NCI-H1436 treated with DMSO at 0.1 percent for 48 hours (cell line): Measurements from ENCODE around the gene STAT5B.
"Not testable (repeated sequence)": the region's sequence is repeated elsewhere in the genome, so short reads cannot be mapped to it uniquely, and the experiment has no call there.

Source experiments
- DNase-seq: peaks from one replicate; lab custom pipeline; 2025; lab: John Stamatoyannopoulos, UW

Gene STAT5B

DNA sequence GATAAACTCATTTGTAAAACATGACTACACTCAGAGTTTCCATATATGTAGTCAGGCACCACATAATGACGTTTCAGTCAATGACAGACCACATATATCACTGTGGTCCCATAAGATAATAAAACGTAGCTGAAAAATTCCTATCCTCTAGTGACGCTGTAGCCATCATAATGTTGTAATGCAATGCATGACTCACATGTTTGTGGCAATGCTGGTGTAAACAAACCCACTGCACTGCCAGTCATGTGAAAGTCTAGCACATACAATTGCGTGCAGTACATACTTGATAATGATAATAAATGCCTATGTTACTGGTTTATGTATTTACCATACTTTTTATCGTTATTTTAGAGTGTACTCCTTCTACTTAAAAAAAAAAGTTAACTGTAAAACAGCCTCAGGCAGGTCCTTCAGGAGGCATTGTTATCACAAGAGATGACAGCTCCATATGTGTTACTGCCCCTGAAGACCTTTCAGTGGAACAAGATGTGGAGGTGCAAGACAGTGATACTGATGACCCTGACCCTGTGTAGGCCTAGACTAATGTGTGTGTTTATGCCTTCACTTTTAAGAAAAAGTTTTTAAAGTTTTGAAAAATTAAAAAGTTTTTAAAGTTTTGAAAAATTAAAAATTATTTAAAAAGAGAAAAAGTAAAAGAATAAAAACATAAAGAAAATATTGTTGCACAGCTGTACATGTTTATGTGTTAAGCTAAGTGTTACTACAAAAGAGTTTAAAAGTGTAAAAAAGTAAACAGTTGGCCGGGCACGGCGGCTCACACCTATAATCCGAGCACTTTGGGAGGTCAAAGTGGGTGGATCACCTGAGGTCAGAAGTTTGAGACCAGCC is 9.0 kb downstream of the STAT5B start:
- DNase-seq = no peak

DNA sequence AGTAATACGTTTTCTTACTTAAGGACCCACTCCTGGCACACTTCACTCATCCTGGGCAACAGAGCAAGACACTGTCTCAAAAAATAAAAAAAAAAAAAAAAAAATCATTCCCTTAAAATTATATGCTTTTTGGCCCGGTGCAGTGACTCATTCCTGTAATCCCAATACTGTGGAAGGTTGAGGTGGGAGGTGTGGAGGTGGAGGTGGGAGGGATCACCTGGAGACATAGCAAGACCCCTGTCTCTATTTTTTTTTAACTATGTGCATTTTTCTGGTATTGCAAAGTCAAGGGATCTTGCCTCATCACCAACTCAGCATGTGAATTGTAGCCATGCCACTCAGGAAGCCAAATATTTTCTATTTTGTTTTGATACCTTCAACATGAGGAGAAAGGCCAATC is 9.7 kb downstream of the STAT5B start:
- no peak for DNase-seq

- DNase-seq = not testable (repeated sequence)
Observed at GRCh38 chr17:42264366-42264765, 11.8 kb downstream of the STAT5B start.

DNA sequence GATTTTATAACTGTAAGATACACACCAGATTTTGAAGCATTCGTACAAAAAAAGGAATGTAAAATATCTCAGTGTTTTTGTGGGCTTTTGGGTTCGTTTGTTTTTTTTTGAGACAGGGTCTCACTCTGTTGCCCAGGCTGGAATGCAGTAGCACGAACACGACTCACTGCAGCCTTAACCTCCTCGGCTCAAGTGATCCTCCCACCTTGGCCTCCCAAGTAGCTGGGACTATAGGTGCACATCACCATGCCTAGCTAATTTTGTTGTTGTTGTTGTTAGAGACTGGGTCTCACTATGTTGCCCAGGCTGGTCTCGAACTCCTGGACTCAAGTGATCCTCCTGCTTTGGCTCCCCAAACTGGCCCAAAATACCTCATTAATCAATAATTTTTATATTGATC is 15.9 kb downstream of the STAT5B start:
- DNase-seq = no peak

DNA sequence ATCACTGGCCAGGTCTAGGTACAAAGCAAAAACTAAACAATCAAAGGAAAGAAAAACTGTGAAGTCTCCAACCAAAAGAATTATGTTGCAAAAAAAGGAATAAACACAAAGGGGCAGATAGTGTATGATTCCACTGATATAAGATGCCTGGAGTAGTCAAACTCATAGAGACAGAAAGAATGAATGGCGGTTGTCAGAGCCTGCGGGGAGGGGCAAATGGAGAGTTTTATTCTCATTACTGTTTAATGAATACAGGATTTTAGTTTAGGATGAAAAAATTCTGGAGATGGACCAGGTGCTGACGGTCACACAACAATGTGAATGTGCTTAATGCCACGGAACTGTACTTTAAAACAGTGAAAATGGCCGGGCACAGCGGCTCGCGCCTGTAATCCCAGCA is 20.7 kb downstream of the STAT5B start:
- DNase-seq = no peak

- no peak for DNase-seq
Observed at GRCh38 chr17:42253578-42253977, 22.6 kb downstream of the STAT5B start.

GRCh38 chr17:42252597-42253550 is 23.3 kb downstream of the STAT5B start:
- no peak for DNase-seq

DNA sequence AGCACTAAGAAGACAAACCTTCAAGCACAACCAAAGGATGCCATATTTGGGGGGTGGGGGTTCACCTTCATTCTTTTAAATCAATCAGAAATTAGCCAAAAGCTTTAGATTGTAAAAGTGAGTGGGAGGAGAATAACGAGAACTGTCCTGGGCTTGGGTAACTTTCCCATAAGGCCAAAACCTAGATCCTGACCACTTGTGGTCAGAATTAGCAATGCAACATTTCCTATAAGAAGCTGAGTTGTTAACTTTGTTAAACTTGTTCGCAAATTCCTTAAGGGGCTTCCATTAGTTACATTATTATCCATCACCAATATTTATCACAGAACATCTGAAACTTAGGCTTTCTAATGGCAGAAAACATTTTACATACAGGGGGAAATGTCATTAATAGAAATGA is 25.1 kb downstream of the STAT5B start:
- no peak for DNase-seq

DNA sequence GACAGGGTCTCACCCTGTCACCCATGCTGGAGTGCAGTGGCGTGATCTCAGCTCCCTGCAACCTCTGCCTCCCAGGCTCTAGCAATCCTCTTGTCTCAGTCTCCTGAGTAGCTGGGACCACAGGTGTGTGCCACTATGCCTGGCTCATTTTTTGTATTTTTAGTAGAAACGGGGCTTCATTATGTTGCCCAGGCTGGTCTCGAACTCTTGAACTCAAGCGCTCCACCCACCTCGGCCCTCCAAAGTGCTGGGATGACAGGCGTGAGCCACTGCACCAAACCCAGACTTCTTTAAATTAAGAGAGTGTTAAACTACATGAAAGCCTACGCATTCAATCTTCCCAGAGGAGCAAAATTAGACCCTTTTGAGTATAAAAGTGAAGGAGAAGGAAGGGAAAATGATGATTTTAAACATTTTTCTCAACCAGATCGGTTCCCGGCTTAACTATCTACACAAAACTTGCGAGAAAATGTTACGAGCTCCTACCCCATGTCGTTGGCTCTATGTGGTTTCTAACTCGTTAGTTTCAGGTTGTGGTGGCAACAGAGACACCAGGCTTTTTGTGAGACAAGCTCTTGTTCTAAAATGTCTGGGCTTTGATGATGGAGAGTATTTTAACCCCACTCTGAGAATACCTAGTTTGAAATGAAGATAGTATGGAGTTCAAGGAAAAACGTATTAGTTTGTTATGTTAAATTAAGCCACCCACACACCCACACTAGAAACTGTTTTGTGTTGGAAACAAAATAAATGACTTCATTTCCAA is 26.3 kb downstream of the STAT5B start:
- no peak for DNase-seq

GRCh38 chr17:42248351-42249179 is 27.6 kb downstream of the STAT5B start:
- DNase-seq = no peak

DNA sequence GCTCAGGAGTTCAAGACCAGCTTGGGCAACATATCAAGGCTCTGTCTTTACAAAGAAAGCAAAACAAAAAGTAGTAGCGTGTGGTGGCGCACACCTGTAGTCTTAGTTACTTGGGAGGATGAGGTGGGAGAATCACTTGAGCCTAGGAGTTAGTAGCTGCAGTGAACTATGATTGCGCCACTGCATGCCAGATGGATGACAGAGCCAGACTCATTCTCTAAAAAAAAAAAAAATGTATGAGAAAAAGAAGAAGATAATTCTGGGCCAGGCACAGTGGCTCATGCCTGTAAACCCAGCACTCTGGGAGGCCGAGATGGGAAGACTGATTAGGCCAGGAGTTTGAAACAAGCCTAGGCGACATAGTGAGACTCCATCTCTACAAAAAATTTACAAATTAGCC is 28.5 kb downstream of the STAT5B start:
- no peak for DNase-seq

DNA sequence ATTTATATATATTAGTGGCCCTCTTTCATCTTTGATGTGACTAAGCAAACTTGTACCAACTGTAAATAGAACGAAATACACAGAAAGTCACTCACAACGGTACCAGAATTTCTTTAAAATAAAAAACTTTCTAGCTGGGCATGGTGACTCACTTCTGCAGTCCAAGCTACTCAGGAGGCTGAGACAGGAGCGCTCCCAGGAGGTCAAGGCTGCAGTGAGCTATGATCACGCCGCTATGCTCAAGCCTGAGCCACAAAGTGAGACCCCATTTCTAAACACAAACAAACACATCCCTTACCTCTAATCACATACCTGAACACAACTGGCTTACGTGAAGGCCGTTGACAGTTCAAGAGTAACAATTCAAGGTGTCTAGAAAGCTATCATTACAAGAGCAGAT is 29.7 kb downstream of the STAT5B start:
- DNase-seq = no peak

GRCh38 chr17:42245183-42245582 is 31.0 kb downstream of the STAT5B start:
- not testable (repeated sequence) for DNase-seq

DNA sequence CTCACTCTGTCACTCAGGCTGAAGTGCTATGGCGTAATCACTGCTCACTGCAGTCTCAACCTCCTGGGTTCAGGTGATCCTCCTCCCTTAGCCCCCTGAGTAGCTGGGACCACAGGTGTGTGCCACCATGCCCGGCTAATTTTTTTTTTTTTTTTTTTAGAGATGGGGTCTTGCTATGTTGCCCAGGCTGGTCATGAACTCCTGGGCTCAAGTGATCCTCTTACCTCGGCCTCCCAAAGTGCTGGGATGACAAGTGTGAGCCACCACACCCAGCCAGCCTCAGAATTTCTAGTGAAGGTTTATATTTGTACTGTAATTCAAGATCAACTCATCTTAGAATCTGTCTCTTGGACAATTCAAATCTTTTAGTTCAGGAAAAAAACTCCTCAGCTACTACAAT is 32.1 kb downstream of the STAT5B start:
- not testable (repeated sequence) for DNase-seq

- DNase-seq = no peak
Observed at GRCh38 chr17:42243493-42243982, 32.7 kb downstream of the STAT5B start.

DNA sequence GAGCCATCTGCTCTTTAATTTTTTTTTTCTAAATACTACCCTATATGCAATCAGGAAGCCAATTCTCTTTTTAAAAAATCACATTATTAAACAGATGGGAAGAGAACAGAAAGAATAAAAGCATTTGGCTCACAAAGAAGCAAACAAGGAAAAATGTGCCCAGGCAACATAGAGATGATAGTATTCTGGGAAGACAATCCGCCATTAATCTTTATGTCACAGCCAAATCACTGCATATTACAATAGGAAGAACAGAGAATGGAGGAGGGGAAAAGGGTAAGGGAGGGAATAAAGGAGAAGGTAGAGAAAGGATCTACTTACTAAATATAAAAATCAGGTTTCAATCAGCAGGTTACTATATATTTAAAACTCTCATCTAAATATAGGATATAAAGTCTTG is 34.3 kb downstream of the STAT5B start:
- no peak for DNase-seq

DNA sequence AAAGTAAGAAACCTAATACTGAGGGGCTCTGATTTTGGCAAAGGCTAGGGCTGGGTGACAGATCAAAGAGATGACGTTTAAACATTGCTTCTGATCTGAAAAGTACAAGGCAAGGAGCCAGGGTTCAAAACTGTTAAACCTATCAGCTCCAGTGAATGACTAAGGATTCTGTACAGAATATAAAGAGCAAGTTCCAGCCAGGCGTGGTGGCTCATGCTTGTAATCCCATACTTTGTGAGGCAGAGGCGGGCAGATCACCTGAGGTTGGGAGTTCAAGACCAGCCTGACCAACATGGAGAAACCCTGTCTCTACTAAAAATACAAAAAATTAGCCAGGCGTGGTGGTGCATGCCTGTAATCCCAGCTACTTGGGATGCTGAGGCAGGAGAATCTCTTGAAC is 35.3 kb downstream of the STAT5B start:
- DNase-seq = not testable (repeated sequence)

- DNase-seq = no peak
Observed at GRCh38 chr17:42240201-42240600, 36.0 kb downstream of the STAT5B start.

DNA sequence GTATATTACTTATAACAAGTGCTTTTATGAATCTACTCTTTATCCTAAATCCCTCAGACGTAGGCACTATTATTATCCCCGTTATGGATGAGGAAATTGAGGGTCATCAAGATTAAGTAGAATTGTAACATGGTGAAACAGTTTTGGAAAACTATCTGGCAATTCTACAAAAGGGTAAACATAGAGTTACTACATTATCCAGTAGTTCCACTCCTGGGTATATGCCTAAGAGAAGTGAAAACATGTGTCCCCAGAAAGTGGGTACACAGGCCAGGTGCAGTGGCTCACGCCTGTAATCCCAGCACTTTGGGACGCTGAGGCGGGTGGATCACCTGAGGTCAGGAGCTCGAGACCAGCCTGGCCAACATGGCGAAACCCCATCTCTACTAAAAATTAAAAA is 36.6 kb downstream of the STAT5B start:
- DNase-seq = not testable (repeated sequence)

DNA sequence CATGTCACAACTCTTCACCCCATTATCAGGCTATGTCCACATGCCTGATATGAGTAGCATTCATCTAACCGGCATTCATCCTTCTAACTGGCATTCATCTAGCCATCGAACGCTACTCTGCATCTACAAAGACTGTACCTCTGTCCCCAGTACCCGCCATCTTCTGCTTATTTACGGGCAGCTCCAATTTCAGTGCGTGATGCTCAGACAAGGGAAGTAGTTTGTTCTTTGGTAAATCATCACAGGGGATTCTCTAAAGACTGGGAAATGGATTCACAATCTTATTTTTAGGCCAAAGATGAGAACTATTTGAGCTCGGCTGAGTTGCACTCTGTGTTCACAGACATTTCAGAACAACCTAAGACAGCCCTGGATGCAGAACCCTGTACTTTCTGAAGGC is 39.4 kb downstream of the STAT5B start:
- DNase-seq = no peak

- no peak for DNase-seq
Observed at GRCh38 chr17:42233994-42234393, 42.2 kb downstream of the STAT5B start.
